ENCODE results near the gene HORMAD2. TPM values are rescaled to one million over a fixed set of nuclear protein-coding genes. Genes with fewer than 3 reads are reported as not detected.
A peak's percentile ranks its signal among the peaks of the same experiment; 100 is the strongest.

The HORMAD2 gene
- polyA plus RNA-seq, 4 donors = 0.10 TPM; not detected in 3

- DNase-seq (ENCODE audit: low read depth in 4 of 4, low spot score in 3 of 4) = peak in 3 of 4 donors; percentile 20 to 36 (median 29)
Measured at GRCh38 chr22:30159561-30160353, 79.5 kb downstream of the HORMAD2 start.

GRCh38 chr22:30161051-30161469 is 80.8 kb downstream of the HORMAD2 start:
- DNase-seq (ENCODE audit: low read depth in 4 of 4, low spot score in 3 of 4) = no peak

GRCh38 chr22:30167296-30167695 is 87.0 kb downstream of the HORMAD2 start:
- DNase-seq (ENCODE audit: low read depth in 4 of 4, low spot score in 3 of 4) = no peak

- DNase-seq (ENCODE audit: low read depth in 4 of 4, low spot score in 3 of 4) = no peak
Measured at GRCh38 chr22:30167734-30168133, 87.5 kb downstream of the HORMAD2 start.

- no peak for DNase-seq (ENCODE audit: low read depth in 4 of 4, low spot score in 3 of 4)
Measured at GRCh38 chr22:30169002-30169401, 88.7 kb downstream of the HORMAD2 start.

- no peak for DNase-seq (ENCODE audit: low read depth in 4 of 4, low spot score in 3 of 4)
Measured at GRCh38 chr22:30170129-30170528, 89.9 kb downstream of the HORMAD2 start.

GRCh38 chr22:30171008-30171407 is 90.7 kb downstream of the HORMAD2 start:
- DNase-seq (ENCODE audit: low read depth in 4 of 4, low spot score in 3 of 4) = no peak

GRCh38 chr22:30175690-30176288 is 95.5 kb downstream of the HORMAD2 start:
- no peak for DNase-seq (ENCODE audit: low read depth in 4 of 4, low spot score in 3 of 4)

- no peak for DNase-seq (ENCODE audit: low read depth in 4 of 4, low spot score in 3 of 4)
Measured at GRCh38 chr22:30176431-30176830, 96.2 kb downstream of the HORMAD2 start.

- DNase-seq (ENCODE audit: low read depth in 4 of 4, low spot score in 3 of 4) = no peak
Measured at GRCh38 chr22:30178181-30179126, 98.2 kb downstream of the HORMAD2 start.

- no peak for DNase-seq (ENCODE audit: low read depth in 4 of 4, low spot score in 3 of 4)
Measured at GRCh38 chr22:30180616-30181015, 100.4 kb downstream of the HORMAD2 start.

- no peak for DNase-seq (ENCODE audit: low read depth in 4 of 4, low spot score in 3 of 4)
Measured at GRCh38 chr22:30181459-30182349, 101.4 kb downstream of the HORMAD2 start.

- no peak for DNase-seq (ENCODE audit: low read depth in 4 of 4, low spot score in 3 of 4)
Measured at GRCh38 chr22:30182350-30182745, 102.1 kb downstream of the HORMAD2 start.

GRCh38 chr22:30182815-30183214 is 102.6 kb downstream of the HORMAD2 start:
- DNase-seq (ENCODE audit: low read depth in 4 of 4, low spot score in 3 of 4) = no peak

GRCh38 chr22:30183271-30183670 is 103.0 kb downstream of the HORMAD2 start:
- DNase-seq (ENCODE audit: low read depth in 4 of 4, low spot score in 3 of 4) = no peak

GRCh38 chr22:30183861-30184278 is 103.6 kb downstream of the HORMAD2 start:
- no peak for DNase-seq (ENCODE audit: low read depth in 4 of 4, low spot score in 3 of 4)

- DNase-seq (ENCODE audit: low read depth in 4 of 4, low spot score in 3 of 4) = no peak
Measured at GRCh38 chr22:30185129-30185528, 104.9 kb downstream of the HORMAD2 start.

GRCh38 chr22:30185549-30185948 is 105.3 kb downstream of the HORMAD2 start:
- no peak for DNase-seq (ENCODE audit: low read depth in 4 of 4, low spot score in 3 of 4)

GRCh38 chr22:30186041-30186440 is 105.8 kb downstream of the HORMAD2 start:
- DNase-seq (ENCODE audit: low read depth in 4 of 4, low spot score in 3 of 4) = no peak

GRCh38 chr22:30186510-30186909 is 106.2 kb downstream of the HORMAD2 start:
- DNase-seq (ENCODE audit: low read depth in 4 of 4, low spot score in 3 of 4) = no peak

Data from right renal pelvis (tissue), 4 donors.